ENCODE data around the gene PPARA. TPM values are rescaled to one million over a fixed set of nuclear protein-coding genes. Genes with fewer than 3 reads are reported as not detected.
"Not testable (repeated sequence)": the region's sequence is repeated elsewhere in the genome, so short reads cannot be mapped to it uniquely, and the experiment has no call there.

Gene PPARA
- total and polyA plus RNA-seq, 9 of the 15 experiments (the other 6 are each of a cell fraction or from before 2014, with no cell fraction given): 0.64 to 5.3 (median 3.5) TPM

DNA sequence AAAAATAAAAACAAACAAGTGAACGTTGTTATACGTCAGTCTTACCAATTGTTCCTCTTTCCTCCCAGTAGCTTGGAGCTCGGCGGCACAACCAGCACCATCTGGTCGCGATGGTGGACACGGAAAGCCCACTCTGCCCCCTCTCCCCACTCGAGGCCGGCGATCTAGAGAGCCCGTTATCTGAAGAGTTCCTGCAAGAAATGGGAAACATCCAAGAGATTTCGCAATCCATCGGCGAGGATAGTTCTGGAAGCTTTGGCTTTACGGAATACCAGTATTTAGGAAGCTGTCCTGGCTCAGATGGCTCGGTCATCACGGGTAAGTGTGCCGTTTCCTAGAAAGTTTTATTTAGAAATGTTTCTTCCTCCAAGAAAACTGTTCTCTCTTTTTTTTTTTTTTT lies 47.9 kb downstream of the PPARA start (continued):
- TF ChIP-seq CEBPB (tag; IDR thresholded peaks at IDR 0.05) (peak; percentile 81), DMBX1 (CRISPR knock-in tag; IDR thresholded peaks at IDR 0.05; ENCODE audit: borderline replicate concordance) (no peak)

DNA sequence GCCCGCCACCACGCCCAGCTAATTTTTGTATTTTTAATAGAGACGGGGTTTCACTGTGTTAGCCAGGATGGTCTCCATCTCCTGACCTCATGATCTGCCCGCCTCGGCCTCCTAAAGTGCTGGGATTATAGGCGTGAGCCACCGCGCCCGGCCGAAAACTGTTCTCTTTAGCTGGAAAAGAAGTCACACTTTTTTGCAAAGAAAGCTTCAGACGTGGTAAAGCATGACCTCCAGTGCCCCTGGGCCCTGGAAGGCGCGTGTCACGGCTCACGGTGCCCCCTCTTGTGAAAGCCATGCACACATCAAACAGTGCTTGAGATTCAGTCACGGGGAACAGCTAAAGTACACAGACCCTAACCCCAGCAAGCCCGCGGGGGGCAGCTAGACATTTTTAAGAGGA lies 48.5 kb downstream of the PPARA start:
- H3K4me1 ChIP-seq (replicated peaks in 1 of 2; ENCODE audit: control insufficient read depth in 2 of 2, insufficient read depth in 2 of 2, low read length in 2 of 2); FAIRE-seq; CTCF ChIA-PET (ENCODE audit: low intra/inter-chr PET ratio); in situ Hi-C loops (cut with MboI); H3K79me2 ChIP-seq (ENCODE audit: control insufficient read depth, insufficient read depth, low read length); DNase-seq (ENCODE audit: extremely low read depth in 1 of 4, low spot score in 3 of 4); H3K36me3 ChIP-seq (ENCODE audit: control insufficient read depth, insufficient read depth, low read length); H3K9me3 ChIP-seq (replicated peaks; ENCODE audit: control insufficient read depth, insufficient read depth, low read depth, low read length); intact Hi-C loops (cut with micrococcal nuclease); BruUV-seq (replicated peaks); H3K4me3 ChIP-seq; H3K27ac ChIP-seq (ENCODE audit: extremely low read depth, low read depth, low read length); H3K4me2 ChIP-seq (ENCODE audit: insufficient read depth, low read length); H2AFZ ChIP-seq (ENCODE audit: low read depth, low read length); H4K20me1 ChIP-seq (replicated peaks; ENCODE audit: control insufficient read depth, insufficient read depth, low read length); H3K9me1 ChIP-seq (ENCODE audit: control insufficient read depth, insufficient read depth, low read length); ATAC-seq; H3K27me3 ChIP-seq (ENCODE audit: control insufficient read depth in 2 of 2, insufficient read depth in 2 of 2, low read length in 2 of 2); H3K9ac ChIP-seq (ENCODE audit: insufficient read depth in 1 of 2, low read depth in 2 of 2, low read length in 2 of 2): not testable (repeated sequence)
- POLR2A ChIA-PET: interaction anchor here (1.0 kb wide), 1 partner anchor 38 kb away, joined by 3 read pairs; no protein-coding TSS in a partner anchor
- WGBS (ENCODE audit: insufficient coverage, low coverage, missing lambda C conversion rate): 79% methylated on average over 3 of the region's 18 CpGs

DNA sequence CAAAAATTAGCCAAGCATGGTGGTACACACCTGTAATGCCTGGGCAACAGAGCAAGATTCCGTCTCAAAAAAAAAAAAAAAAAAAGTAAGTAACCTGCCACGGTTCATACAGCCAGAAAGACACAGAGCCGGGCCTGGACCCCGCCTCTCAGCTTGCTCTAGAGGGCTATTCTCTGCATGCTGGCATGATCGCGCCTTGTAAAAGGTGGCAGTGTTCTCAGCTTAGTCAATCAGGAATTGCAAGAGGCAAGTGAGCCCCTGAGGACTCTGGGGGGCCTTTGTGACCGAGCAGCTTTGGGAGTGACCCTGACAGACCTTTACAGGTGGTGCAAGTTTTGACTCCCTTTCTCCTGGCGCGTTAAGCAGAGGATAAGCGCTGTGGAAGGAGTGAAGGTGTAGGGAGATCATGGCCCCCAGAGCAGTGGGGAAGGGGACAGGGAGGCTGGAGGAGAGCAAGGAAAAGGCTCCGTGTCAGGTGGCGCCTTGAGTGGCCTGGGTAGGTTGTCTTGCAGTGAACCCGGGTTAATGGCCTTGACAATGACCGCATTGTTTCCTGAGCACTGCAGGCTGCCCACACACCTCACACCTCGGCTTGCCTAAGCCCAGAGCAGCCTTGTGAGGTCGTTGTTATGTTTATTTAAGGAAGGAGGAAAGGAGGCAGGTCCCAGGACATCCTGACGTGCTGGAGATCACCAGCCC lies 50.9 kb downstream of the PPARA start:
- in situ Hi-C loops (cut with MboI) (no loop called here), intact Hi-C loops (cut with micrococcal nuclease) (no loop called here)
- H3K4me3 ChIP-seq: no peak overlapping the region
- ATAC-seq (no peak), DNase-seq (ENCODE audit: extremely low read depth in 1 of 4, low spot score in 3 of 4) (no peak), FAIRE-seq (no peak)
- TF ChIP-seq BRD9 (IDR thresholded peaks at IDR 0.05; ENCODE audit: low read depth, partially characterized antibody): no peak
- TF ChIP-seq CREBBP (IDR thresholded peaks at IDR 0.05; ENCODE audit: low read depth, low read length): no peak
- no peak for TF ChIP-seq GATAD2A (IDR thresholded peaks at IDR 0.05)
- no peaks in the 10 kb centered on the region; a peak in 3 of 5 replicates for H3K4me1 ChIP-seq (replicated peaks in 1 of 2; ENCODE audit: control insufficient read depth in 2 of 2, insufficient read depth in 2 of 2, low read length in 2 of 2)
- no peak overlapping the region for H3K27ac ChIP-seq (ENCODE audit: extremely low read depth, low read depth, low read length)
- WGBS (ENCODE audit: insufficient coverage, low coverage, missing lambda C conversion rate): 63% methylated on average over 16 of the region's 17 CpGs
- no peaks in the 10 kb centered on the region for H4K20me1 ChIP-seq (replicated peaks; ENCODE audit: control insufficient read depth, insufficient read depth, low read length)
- H3K9me3 ChIP-seq (replicated peaks; ENCODE audit: control insufficient read depth, insufficient read depth, low read depth, low read length): no peaks in the 10 kb centered on the region
- BruUV-seq (replicated peaks): no TSS peak
- ChIA-PET POLR2A (no interaction called here), CTCF (ENCODE audit: low intra/inter-chr PET ratio) (no interaction called here)
- H3K4me2 ChIP-seq (ENCODE audit: insufficient read depth, low read length): no peak overlapping the region
- no peaks in the 10 kb centered on the region for H3K79me2 ChIP-seq (ENCODE audit: control insufficient read depth, insufficient read depth, low read length)
- H3K9me1 ChIP-seq (ENCODE audit: control insufficient read depth, insufficient read depth, low read length): no peaks in the 10 kb centered on the region
- no peak overlapping the region for H2AFZ ChIP-seq (ENCODE audit: low read depth, low read length)
- no peaks in the 10 kb centered on the region for H3K36me3 ChIP-seq (ENCODE audit: control insufficient read depth, insufficient read depth, low read length)
- H3K9ac ChIP-seq (ENCODE audit: insufficient read depth in 1 of 2, low read depth in 2 of 2, low read length in 2 of 2): no peak overlapping the region
- H3K27me3 ChIP-seq (ENCODE audit: control insufficient read depth in 2 of 2, insufficient read depth in 2 of 2, low read length in 2 of 2): no peaks in the 10 kb centered on the region

Measured in K562 (cell line).